GM19452 (cell line): Measurements from ENCODE around the gene COL4A2.
"Not testable (repeated sequence)": the region's sequence is repeated elsewhere in the genome, so short reads cannot be mapped to it uniquely, and the experiment has no call there.

Source experiments
- ATAC-seq: cut with Tn5 transposase; IDR thresholded peaks from one replicate; pipeline ENCODE4 v1.9.1; 2021; ENCODE audit not compliant: unreplicated experiment

The COL4A2 gene

DNA sequence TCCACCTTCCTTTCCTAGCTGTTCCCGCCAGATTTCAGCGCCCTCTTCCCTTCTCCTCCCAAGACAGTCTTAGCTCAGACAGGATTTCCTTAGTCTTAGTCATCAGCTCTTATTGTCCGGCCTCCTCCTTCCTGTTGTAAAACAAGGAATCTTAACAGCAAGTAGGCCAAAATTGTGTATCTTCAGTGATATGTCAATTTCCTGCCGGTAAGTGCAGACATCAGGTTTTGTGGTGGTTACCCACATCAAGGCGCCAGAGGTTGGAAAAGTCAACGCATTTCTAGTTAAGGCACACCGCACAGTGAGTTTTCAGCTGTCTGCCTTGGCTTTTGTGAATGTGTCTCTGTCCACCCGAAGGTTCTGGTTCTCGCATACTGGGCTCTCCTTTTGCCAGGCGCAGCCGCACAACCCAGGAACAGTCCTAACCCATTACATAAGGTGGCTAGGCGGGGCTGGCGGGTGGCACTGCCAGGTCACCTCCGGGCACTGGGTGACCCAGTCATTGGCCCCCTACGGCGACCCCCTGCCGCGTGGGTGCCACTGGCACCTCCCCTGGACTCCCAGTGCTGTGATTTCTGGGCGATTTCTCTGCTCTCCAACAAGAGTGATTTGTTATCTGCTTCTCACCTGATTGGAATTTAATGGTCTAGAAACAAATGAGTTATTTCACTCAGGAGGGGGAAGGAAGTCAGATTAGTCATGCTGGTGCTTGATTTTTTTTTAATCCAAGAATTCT, 12.9 kb downstream of the COL4A2 start:
- no peak for ATAC-seq

- ATAC-seq: no peak
Measured at GRCh38 chr13:110320645-110321044, 13.6 kb downstream of the COL4A2 start.

DNA sequence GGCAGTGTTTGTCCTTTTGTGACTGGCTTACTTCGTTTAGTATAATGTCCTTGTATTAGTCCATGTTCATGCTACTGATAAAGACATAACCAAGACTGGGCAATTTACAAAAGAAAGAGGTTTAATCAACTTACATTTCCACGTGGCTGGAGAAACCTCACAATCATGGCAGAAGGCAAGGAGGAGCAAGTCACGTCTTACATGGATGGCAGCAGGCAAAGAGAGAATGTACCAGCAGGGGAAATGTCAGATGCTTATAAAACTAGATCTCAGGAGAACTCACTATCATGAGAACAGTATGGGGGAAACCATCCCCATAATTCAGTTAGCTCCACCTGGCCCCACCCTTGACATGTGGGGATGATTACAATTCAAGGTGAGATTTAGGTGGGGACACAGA, 14.5 kb downstream of the COL4A2 start:
- not testable (repeated sequence) for ATAC-seq

DNA sequence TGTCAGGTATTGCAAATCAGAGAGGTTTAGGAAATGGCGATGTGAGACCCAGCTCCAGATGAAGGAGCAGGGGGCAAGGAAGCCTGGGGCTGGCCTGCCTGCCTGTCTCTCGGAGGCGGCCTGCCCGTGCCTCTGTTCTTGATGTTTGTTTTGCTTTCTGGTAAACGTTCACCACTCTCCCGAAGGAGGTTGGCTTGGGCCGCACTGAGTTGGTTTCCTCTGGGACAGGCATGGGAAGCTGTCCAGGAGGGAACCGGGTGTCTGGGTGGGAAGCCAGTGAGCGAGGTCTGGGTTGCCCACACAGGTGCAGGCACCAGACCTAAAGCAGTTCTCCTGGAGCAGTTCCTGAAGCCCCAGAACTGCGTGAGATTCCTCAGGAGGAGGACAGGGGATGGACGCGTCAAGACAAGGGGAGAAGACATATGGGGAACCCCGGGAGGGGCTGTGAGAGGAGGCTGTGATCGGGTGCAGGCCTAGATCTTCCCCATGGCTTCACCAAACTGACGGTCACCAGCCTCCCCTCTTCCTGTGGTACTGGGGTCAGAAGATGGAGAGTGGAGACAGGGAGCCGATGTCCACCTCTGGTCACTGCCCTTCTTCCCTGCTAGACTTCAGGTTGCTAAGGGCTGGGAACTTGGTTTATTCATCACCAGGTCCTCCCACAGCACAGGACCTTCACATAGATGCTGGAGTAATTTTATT, 15.2 kb downstream of the COL4A2 start:
- no peak for ATAC-seq

DNA sequence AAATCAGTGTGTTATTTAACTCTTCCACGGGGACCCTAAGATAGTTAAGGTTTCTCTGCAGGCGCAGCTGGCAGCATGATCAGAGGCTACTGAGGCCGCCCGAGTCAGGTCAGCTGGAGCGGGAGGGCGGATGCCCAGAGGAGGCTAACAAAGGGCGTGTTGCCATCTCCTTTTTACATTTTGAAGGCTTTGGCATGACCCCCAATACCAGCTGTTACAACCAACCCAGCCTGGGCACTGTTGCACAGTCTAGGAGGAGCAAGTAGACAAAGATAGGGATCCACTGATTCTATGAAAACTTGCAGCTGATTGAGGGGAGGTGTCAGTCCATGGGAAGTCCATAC, 15.7 kb downstream of the COL4A2 start:
- ATAC-seq: no peak

DNA sequence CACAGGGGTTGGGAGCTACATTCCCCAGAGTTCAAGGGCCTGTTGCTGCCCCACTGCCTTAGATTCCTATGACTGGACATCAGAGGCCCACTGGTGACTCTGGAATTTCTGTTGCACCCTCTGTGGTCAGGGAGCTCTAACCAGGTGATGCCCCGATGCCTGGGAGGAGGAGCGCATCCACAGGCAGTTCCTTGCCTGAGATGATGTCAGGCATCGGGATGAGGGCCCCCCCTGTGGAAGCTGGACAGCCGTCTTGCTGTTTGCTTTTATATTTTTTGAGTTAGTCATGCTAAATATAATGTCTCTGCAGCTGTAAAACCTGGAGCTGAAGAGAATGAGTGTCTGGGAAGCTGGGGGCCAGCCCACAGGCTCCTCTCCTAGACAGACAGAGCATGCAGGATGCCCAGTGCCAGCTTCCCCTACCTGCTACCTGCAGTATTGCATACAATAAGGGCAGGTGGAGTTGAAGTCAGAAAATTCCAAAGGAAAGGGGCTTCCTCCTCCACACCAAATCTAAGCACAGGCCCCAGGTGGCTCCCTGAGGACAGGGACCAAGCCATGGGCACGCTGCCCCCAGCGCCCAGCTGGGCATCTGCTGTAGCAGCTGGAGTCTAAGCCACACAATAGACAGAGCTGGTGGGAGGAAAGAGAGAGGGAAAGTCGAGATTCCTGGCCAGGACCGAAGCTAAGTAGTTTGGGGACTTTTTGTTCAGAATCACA, 16.2 kb downstream of the COL4A2 start:
- ATAC-seq: no peak

GRCh38 chr13:110324026-110324749, 17.1 kb downstream of the COL4A2 start:
- ATAC-seq: no peak

GRCh38 chr13:110326263-110326904, 19.3 kb downstream of the COL4A2 start:
- no peak for ATAC-seq

DNA sequence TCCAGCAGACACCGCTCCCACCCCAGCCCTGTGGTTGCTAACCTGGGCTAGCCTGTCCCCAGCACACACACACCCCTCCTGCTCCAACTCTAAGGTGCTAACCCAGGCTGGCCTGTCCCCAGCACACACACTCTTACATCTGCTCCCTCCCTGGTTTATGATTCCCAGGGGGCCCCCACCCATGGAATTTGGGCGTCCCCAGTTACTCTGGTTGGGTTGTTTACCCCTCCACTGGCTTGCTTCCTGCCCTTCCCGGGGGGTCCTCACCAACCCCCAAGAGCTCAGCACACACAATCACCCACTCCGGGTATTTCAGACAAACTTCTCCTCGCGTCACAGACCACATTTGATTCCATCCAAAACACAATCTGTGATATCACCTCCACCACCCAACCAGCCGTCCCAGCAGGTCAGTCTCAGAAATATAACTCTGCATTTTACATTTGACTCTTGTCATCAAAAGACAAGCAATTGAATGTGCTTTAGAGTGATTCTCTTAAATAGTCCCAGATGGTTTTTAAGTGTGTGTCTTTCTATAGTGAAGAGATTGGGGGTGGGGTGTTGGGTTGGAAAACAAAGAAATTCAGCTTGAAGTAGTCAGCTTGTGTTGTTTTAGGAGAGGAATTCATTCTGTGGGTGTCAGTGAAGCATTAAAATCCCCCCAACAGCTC, 20.1 kb downstream of the COL4A2 start:
- ATAC-seq: no peak

DNA sequence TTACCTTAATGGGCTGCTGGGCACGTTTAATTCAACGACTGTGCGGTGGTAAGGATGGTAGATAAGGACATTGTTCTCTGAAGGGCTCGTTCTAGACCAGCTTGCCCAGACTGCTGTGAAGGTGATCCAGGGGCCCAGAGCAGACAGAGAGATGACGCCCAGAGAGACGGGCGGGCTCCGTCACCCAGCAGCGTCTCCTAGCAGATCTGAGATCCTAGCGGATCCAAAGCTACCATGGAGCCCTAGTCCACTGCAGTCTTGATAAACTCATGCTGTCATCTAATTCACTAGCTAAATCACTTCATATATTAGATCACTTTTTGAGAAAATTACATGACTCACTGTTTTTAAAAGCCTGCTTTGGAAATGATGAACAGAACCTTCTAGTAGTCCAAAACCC, 21.5 kb downstream of the COL4A2 start:
- ATAC-seq: no peak

DNA sequence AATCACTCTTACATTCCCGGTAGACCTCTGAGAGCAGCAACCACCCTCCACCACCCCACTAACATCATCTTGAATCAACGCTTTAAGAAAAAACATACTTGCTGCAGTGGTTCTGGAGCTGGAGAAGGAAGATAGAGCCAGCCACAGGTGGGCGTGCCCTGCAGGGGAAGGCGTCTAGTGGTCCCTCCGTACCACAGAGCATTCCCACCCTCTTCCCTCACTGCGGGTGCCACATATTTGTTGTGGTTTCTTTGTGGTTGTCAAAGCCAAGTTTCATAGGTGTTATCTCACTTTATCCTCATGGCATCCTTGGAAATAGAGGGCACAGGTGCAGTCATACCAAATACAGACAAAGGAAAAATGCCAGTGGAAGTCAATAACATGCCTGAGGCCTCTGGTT, 22.2 kb downstream of the COL4A2 start:
- no peak for ATAC-seq

- no peak for ATAC-seq
Measured at GRCh38 chr13:110329798-110330461, 22.8 kb downstream of the COL4A2 start.

DNA sequence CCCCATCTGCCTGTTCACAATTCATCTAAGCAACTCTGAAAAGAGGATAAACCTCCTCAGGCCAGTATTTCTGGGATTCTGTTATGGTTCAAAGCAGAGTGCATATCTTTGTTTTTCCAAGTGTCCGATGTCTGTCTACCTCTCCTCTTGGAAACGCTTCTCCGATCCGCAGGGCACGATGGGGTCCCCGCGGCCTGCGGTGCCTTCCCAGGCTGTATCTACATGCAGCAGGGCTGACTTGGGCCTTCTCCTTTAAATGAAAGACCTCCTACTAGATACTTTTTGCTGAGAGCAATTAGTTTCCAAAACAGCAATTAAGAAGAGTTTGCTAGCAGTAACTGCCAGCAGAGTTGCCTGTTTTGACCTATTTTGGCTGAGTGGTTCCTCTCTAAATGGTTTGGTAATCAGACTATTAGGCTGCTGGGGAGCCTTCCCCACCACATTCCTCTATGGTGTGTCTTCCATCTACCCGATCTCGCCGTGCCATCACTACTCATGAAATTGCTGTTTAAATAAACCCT, 23.5 kb downstream of the COL4A2 start:
- no peak for ATAC-seq

DNA sequence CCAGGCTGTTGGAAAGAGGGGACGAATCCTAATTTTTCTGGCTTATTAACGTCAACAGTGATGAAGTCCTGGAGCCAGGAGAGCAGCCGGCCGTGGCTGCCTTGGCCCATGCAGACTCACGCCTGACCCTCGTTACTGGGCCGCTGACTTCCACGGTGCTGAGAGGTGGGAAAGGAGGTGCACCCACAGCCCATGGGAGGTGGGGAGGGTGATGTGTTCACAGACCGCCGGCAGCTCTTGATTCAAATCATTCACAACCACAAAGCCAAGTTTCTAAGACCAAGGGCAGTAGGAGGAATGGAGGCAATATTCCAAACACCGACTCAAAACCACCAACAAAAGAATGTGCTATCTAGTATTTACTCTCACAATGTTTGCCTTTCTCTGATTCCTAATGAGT, 24.3 kb downstream of the COL4A2 start:
- ATAC-seq: no peak

DNA sequence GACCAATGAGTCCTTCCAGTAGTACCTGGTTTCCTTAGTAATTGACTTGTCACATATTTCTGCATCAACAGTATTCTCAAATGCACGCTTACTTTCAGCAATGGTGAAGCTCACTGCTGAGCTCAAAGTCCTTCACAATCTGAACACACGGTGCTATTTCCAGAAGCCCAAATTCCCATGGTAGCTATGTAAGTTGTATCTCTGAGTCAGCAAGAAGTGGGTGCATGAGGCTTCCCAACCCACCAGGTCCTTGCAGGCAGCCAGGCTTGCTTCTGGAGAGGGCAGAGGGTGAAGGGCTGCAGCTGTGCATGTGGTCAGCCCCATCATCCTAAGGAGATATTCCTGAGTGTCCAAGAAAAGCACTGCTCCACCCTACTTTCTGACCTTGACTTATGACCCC, 25.7 kb downstream of the COL4A2 start:
- no peak for ATAC-seq

GRCh38 chr13:110333837-110334236, 26.8 kb downstream of the COL4A2 start:
- no peak for ATAC-seq

GRCh38 chr13:110334256-110334655, 27.2 kb downstream of the COL4A2 start:
- ATAC-seq: no peak

DNA sequence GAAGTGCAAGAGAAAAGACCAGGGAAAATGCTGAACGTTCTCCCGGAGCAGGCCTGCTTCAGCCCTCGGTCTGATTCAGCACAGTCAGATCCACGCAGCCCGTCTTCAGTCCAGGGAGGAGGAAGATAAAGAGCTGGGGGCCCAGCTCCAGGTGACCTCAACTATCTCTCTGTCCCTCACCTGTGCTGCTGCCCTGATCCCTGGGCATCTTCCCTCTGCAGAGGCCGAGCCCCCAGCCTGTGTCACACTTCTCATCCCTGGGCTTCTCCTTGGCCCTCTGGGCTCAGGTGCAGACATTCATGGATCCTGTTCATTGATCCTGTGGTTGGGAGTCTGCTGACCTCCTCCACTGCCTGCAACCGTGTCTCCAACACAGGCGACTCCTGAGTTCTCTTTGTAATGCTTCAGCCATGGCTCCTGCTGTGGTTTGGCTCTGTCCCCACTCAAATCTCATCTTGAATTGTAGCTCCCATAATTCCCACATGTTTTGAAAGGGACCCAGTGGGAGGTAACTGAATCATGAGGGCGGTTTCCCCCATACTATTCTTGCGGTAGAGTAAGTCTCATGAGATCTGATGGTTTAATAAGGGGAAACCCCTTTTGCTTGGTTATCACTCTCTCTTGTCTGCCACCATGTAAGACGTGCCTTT, 27.9 kb downstream of the COL4A2 start:
- no peak for ATAC-seq

- no peak for ATAC-seq
Measured at GRCh38 chr13:110336108-110336507, 29.0 kb downstream of the COL4A2 start.
